Endodermal cell (in vitro differentiated cells): Measurements from ENCODE around the gene KYNU. TPM values are rescaled to one million over a fixed set of nuclear protein-coding genes. Genes with fewer than 3 reads are reported as not detected.
"Not testable (repeated sequence)": the region's sequence is repeated elsewhere in the genome, so short reads cannot be mapped to it uniquely, and the experiment has no call there.

Experiments
- DNase-seq: peaks from one replicate; pipeline ENCODE4 v3.0.0-alpha.2; 2017
- H3K27ac ChIP-seq: 2 replicates; pipeline ENCODE4 v1.5.1; 2013; ENCODE audit warnings: mild to moderate bottlenecking, low read depth, low read length, moderate library complexity
- H3K27me3 ChIP-seq: 2 replicates; pipeline ENCODE4 v1.6.1; 2013; ENCODE audit warnings: mild to moderate bottlenecking, low read length, moderate library complexity; ENCODE audit not compliant: insufficient read depth, control insufficient read depth, poor library complexity, severe bottlenecking
- H3K36me3 ChIP-seq: 2 replicates; pipeline ENCODE4 v1.7.0; 2013; ENCODE audit warnings: mild to moderate bottlenecking, low read length, moderate library complexity; ENCODE audit not compliant: control insufficient read depth, insufficient read depth
- H3K4me1 ChIP-seq: one replicate; pipeline ENCODE4 v1.7.0; 2013; ENCODE audit warnings: low read length; ENCODE audit not compliant: control insufficient read depth, insufficient read depth
- H3K4me3 ChIP-seq: 2 replicates; pipeline ENCODE4 v1.5.1; 2013; ENCODE audit warnings: mild to moderate bottlenecking, low read length, moderate library complexity
- H3K9ac ChIP-seq: 2 replicates; pipeline ENCODE4 v1.6.1; 2013; ENCODE audit warnings: mild to moderate bottlenecking, low read length, moderate library complexity; ENCODE audit not compliant: poor library complexity, severe bottlenecking; ENCODE audit errors: extremely low read depth
- H3K9me3 ChIP-seq: 2 replicates; pipeline ENCODE4 v1.6.1; 2013; ENCODE audit warnings: mild to moderate bottlenecking, low read length, moderate library complexity; ENCODE audit not compliant: control insufficient read depth
- H3K27ac Mint-ChIP-seq: 2 replicates; pipeline ENCODE4 v1.8.0; 2020; ENCODE audit warnings: mixed read lengths
- H3K27me3 Mint-ChIP-seq: 2 replicates; pipeline ENCODE4 v1.8.0; 2021; ENCODE audit warnings: mild to moderate bottlenecking, mixed read lengths; ENCODE audit not compliant: insufficient read depth
- H3K36me3 Mint-ChIP-seq: 2 replicates; pipeline ENCODE4 v1.8.0; 2020; ENCODE audit warnings: low read depth, mixed read lengths
- H3K4me1 Mint-ChIP-seq: 2 replicates; pipeline ENCODE4 v1.8.0; 2020; ENCODE audit warnings: mixed read lengths
- H3K4me3 Mint-ChIP-seq: 2 replicates; pipeline ENCODE4 v1.8.0; 2020; ENCODE audit warnings: mild to moderate bottlenecking, moderate library complexity, mixed read lengths
- H3K9me3 Mint-ChIP-seq: 2 replicates; pipeline ENCODE4 v1.8.0; 2020; ENCODE audit warnings: mild to moderate bottlenecking, mixed read lengths
- CTCF ChIP-seq: fragments of 200-600 bp; sonication (generic); conservative IDR thresholded peaks from 2 replicates; pipeline ENCODE4 v1.5.0; 2021; ENCODE audit warnings: antibody characterized with exemption, mild to moderate bottlenecking
- WGBS, 2 experiments: methylation state at CpG; one replicate each; pipeline versions ENCODE4 v1.1.5 to v1.1.7; 2013; ENCODE audit warnings: missing lambda C conversion rate in 2 of 2, mixed read lengths in 1 of 2; ENCODE audit not compliant: insufficient coverage in 1 of 2, insufficient read length in 1 of 2; 5-methylcytosine and 5-hydroxymethylcytosine counted together
- total RNA-seq, 2 donors: library from RNA; stranded (reverse); fragmentation: NEBNext Ultra II Directional in 1 of 2; extraction: Animal tissue kit (Norgen Biotek cat#: 25700) in 1 of 2; gene quantifications; 2 replicates in 1 of 2; 3 replicates in 1 of 2; pipeline ENCODE4 v1.2.1, GENCODE V29; 2021

Gene KYNU
- total RNA-seq, 2 donors from 2014 or later: 1.2 to 4.2 TPM

- no peaks in the 10 kb centered on the region for H3K4me1 Mint-ChIP-seq
- H3K27ac Mint-ChIP-seq: no peak overlapping the region
- Histone ChIP-seq H3K27me3 (no peaks in the 10 kb centered on the region), H3K36me3 (no peaks in the 10 kb centered on the region), H3K27ac (no peak overlapping the region), H3K4me1 (no peaks in the 10 kb centered on the region), H3K9ac (no peak overlapping the region), H3K4me3 (no peak overlapping the region), H3K9me3 (no peaks in the 10 kb centered on the region)
- peaks cover 1% of the 10 kb centered on the region for H3K36me3 Mint-ChIP-seq
- WGBS, 2 experiments: 90% methylated on average over 3 of the region's 3 CpGs; no CpG with 5 or more reads in 1 of the 2 experiments
- H3K4me3 Mint-ChIP-seq: no peak overlapping the region
- no peak for DNase-seq
- peaks cover 2% of the 10 kb centered on the region for H3K9me3 Mint-ChIP-seq
- no peaks in the 10 kb centered on the region for H3K27me3 Mint-ChIP-seq
- TF ChIP-seq CTCF: no peak
Observed at GRCh38 chr2:142881619-142882018, 4.2 kb downstream of the KYNU start.

GRCh38 chr2:142882500-142882899 lies 5.0 kb downstream of the KYNU start:
- H3K9me3 Mint-ChIP-seq, H3K4me1 Mint-ChIP-seq, H3K9me3 ChIP-seq, H3K36me3 ChIP-seq, H3K27me3 ChIP-seq, H3K27ac Mint-ChIP-seq, DNase-seq, H3K9ac ChIP-seq, H3K4me3 Mint-ChIP-seq, H3K4me1 ChIP-seq, H3K36me3 Mint-ChIP-seq, H3K27ac ChIP-seq, H3K4me3 ChIP-seq, H3K27me3 Mint-ChIP-seq: not testable (repeated sequence)
- 100% methylated on average over 2 of the region's 3 CpGs; no CpG with 5 or more reads in 1 of the 2 experiments for WGBS, 2 experiments

GRCh38 chr2:142883526-142883925 lies 6.1 kb downstream of the KYNU start:
- Mint-ChIP-seq H3K4me1 (no peaks in the 10 kb centered on the region), H3K9me3 (peaks cover 2% of the 10 kb centered on the region), H3K27me3 (no peaks in the 10 kb centered on the region), H3K4me3 (no peak overlapping the region), H3K36me3 (peaks cover 1% of the 10 kb centered on the region), H3K27ac (no peak overlapping the region)
- no peak for DNase-seq
- no peak overlapping the region for H3K4me3 ChIP-seq
- no peaks in the 10 kb centered on the region for H3K4me1 ChIP-seq
- H3K27me3 ChIP-seq: no peaks in the 10 kb centered on the region
- no peaks in the 10 kb centered on the region for H3K36me3 ChIP-seq
- H3K9ac ChIP-seq: no peak overlapping the region
- no peak overlapping the region for H3K27ac ChIP-seq
- H3K9me3 ChIP-seq: no peaks in the 10 kb centered on the region
- no peak for TF ChIP-seq CTCF

- Histone ChIP-seq H3K27me3 (no peaks in the 10 kb centered on the region), H3K9me3 (no peaks in the 10 kb centered on the region), H3K36me3 (no peaks in the 10 kb centered on the region), H3K4me1 (no peaks in the 10 kb centered on the region), H3K9ac (no peak overlapping the region), H3K27ac (no peak overlapping the region), H3K4me3 (no peak overlapping the region)
- peaks cover 1% of the 10 kb centered on the region for H3K36me3 Mint-ChIP-seq
- H3K4me3 Mint-ChIP-seq: no peak overlapping the region
- no peaks in the 10 kb centered on the region for H3K27me3 Mint-ChIP-seq
- H3K9me3 Mint-ChIP-seq: peaks cover 2% of the 10 kb centered on the region
- TF ChIP-seq CTCF: no peak
- H3K4me1 Mint-ChIP-seq: no peaks in the 10 kb centered on the region
- DNase-seq: no peak
- no peak overlapping the region for H3K27ac Mint-ChIP-seq
Observed at GRCh38 chr2:142885543-142885942, 8.1 kb downstream of the KYNU start.
